RKO (cell line): ENCODE results near the gene PVALB.
A peak's percentile ranks its signal among the peaks of the same experiment; 100 is the strongest.

Experiments used
- DNase-seq: peaks from one replicate; pipeline ENCODE4 v3.0.0-alpha.2; 2016; ENCODE audit warnings: low spot score

PVALB gene

GRCh38 chr22:36811094-36811800 lies 5.6 kb downstream of the PVALB start:
- no peak for DNase-seq

- DNase-seq = no peak
These were observed 7.5 kb downstream of the PVALB start for GRCh38 chr22:36809351-36809750.

GRCh38 chr22:36808721-36809344 lies 8.0 kb downstream of the PVALB start:
- no peak for DNase-seq

- DNase-seq = no peak
These were observed 9.2 kb downstream of the PVALB start for GRCh38 chr22:36807627-36808026.

- no peak for DNase-seq
These were observed 10.0 kb downstream of the PVALB start for GRCh38 chr22:36806835-36807234.

GRCh38 chr22:36803358-36803757 lies 13.5 kb downstream of the PVALB start:
- DNase-seq = no peak

- DNase-seq = no peak
These were observed 18.2 kb downstream of the PVALB start for GRCh38 chr22:36798674-36799066.

- no peak for DNase-seq
These were observed 18.7 kb downstream of the PVALB start for GRCh38 chr22:36797911-36798673.

- DNase-seq = no peak
These were observed 19.5 kb downstream of the PVALB start for GRCh38 chr22:36797374-36797773.

- no peak for DNase-seq
These were observed 20.2 kb downstream of the PVALB start for GRCh38 chr22:36796552-36797175.

- DNase-seq = no peak
These were observed 21.2 kb downstream of the PVALB start for GRCh38 chr22:36795633-36796032.

- DNase-seq = peak; percentile 16
These were observed 26.2 kb downstream of the PVALB start for GRCh38 chr22:36790648-36791047.

GRCh38 chr22:36787204-36787988 lies 29.4 kb downstream of the PVALB start:
- DNase-seq = no peak

- no peak for DNase-seq
These were observed 33.1 kb downstream of the PVALB start for GRCh38 chr22:36783743-36784142.

- peak; percentile 90 for DNase-seq
These were observed 34.9 kb downstream of the PVALB start for GRCh38 chr22:36781656-36782627.

GRCh38 chr22:36778020-36778419 lies 38.8 kb downstream of the PVALB start:
- no peak for DNase-seq

- DNase-seq = no peak
These were observed 40.1 kb downstream of the PVALB start for GRCh38 chr22:36776722-36777121.

GRCh38 chr22:36775964-36776669 lies 40.7 kb downstream of the PVALB start, which contains the start of gene IFT27:
TSS of gene IFT27 (minus strand) at chr22:36776119. CDS start at chr22:36775707, 412 bp downstream.
- DNase-seq = peak; percentile 100

GRCh38 chr22:36775586-36775963 lies 41.3 kb downstream of the PVALB start:
- DNase-seq = peak; percentile 21

- peak; percentile 67 for DNase-seq
These were observed 42.9 kb downstream of the PVALB start for GRCh38 chr22:36773935-36774334.
